ENCODE data around the gene ERP27. TPM values are rescaled to one million over a fixed set of nuclear protein-coding genes. Genes with fewer than 3 reads are reported as not detected.

ERP27 gene
- total and polyA plus RNA-seq, 2 experiments from 2014 or later, result 48.0 to 53.7 TPM

DNA sequence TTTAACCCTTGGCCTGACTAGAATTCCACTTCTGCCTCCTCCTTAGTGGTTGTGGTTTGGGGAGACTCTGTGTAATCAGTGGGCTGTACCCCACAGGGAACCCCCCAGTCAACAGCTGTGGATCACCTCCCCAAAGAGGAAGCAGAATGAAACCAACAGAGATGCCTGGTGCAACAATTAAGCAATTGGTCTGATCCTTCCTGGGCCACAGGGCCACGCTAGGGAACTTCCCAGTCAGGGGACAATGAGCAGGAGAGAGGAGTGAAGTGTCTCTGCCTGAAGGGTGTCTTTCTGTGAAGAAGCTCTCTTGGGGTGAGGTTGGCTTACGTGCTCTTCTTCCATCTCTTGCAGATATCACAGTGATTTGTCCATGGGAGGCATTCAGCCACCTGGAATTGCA is 42.7 kb upstream of the ERP27 start:
- Histone ChIP-seq H3K4me1 (ENCODE audit: insufficient read depth) (no peaks in the 10 kb centered on the region), H2AFZ (no peak overlapping the region), H3K79me2 (no peaks in the 10 kb centered on the region), H3K4me2 (no peak overlapping the region), H3K36me3 (replicated peaks; ENCODE audit: insufficient read depth, low read depth) (no peaks in the 10 kb centered on the region), H4K20me1 (ENCODE audit: insufficient read depth, poor library complexity, severe bottlenecking) (no peaks in the 10 kb centered on the region), H3K4me3 (no peak overlapping the region), H3K9me3 (ENCODE audit: low read depth) (no peaks in the 10 kb centered on the region), H3K9me2 (replicated peaks; ENCODE audit: insufficient read depth) (no peaks in the 10 kb centered on the region), H3K27ac (no peak overlapping the region), H3K27me3 (no peaks in the 10 kb centered on the region)
- no peak for DNase-seq (ENCODE audit: low spot score)
- TF ChIP-seq EZH2phosphoT487 (IDR thresholded peaks at IDR 0.05; ENCODE audit: low read depth, severe bottlenecking, unreplicated experiment), result no peak
- WGBS (ENCODE audit: low lambda C conversion rate, missing lambda C conversion rate), result 93% methylated on average over 2 of the region's 2 CpGs

DNA sequence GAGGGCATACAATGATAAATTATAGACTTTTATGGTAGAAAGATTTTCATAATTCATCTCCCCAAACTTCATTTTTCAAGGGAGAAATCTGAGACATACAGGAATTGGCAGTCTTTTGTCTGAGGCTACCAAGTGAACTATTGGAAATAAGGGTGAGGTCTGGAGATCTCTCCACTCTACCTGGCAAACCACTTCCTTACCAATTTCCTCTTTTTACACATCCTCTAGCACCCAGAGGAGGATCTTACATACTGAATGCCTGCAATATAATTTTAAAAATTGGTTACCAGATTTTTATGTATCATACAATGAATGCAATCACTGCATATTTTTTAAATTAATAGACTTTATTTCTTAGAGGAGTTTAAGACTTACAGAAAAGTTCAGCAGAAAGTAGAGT is 41.1 kb upstream of the ERP27 start:
- Histone ChIP-seq H3K79me2 (no peaks in the 10 kb centered on the region), H3K27me3 (no peaks in the 10 kb centered on the region), H3K4me2 (no peak overlapping the region), H2AFZ (no peak overlapping the region), H3K4me3 (no peak overlapping the region), H4K20me1 (ENCODE audit: insufficient read depth, poor library complexity, severe bottlenecking) (no peaks in the 10 kb centered on the region), H3K27ac (no peak overlapping the region), H3K9me2 (replicated peaks; ENCODE audit: insufficient read depth) (no peaks in the 10 kb centered on the region), H3K4me1 (ENCODE audit: insufficient read depth) (no peaks in the 10 kb centered on the region), H3K9me3 (ENCODE audit: low read depth) (no peaks in the 10 kb centered on the region), H3K36me3 (replicated peaks; ENCODE audit: insufficient read depth, low read depth) (no peaks in the 10 kb centered on the region)
- no peak for DNase-seq (ENCODE audit: low spot score)
- TF ChIP-seq, protein P1, sequence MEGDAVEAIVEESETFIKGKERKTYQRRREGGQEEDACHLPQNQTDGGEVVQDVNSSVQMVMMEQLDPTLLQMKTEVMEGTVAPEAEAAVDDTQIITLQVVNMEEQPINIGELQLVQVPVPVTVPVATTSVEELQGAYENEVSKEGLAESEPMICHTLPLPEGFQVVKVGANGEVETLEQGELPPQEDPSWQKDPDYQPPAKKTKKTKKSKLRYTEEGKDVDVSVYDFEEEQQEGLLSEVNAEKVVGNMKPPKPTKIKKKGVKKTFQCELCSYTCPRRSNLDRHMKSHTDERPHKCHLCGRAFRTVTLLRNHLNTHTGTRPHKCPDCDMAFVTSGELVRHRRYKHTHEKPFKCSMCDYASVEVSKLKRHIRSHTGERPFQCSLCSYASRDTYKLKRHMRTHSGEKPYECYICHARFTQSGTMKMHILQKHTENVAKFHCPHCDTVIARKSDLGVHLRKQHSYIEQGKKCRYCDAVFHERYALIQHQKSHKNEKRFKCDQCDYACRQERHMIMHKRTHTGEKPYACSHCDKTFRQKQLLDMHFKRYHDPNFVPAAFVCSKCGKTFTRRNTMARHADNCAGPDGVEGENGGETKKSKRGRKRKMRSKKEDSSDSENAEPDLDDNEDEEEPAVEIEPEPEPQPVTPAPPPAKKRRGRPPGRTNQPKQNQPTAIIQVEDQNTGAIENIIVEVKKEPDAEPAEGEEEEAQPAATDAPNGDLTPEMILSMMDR (IDR thresholded peaks at IDR 0.05; ENCODE audit: poor library complexity), result no peak
- TF ChIP-seq EZH2 (IDR thresholded peaks at IDR 0.05; ENCODE audit: borderline replicate concordance), result no peak
- no peak for TF ChIP-seq EZH2phosphoT487 (IDR thresholded peaks at IDR 0.05; ENCODE audit: low read depth, severe bottlenecking, unreplicated experiment)

DNA sequence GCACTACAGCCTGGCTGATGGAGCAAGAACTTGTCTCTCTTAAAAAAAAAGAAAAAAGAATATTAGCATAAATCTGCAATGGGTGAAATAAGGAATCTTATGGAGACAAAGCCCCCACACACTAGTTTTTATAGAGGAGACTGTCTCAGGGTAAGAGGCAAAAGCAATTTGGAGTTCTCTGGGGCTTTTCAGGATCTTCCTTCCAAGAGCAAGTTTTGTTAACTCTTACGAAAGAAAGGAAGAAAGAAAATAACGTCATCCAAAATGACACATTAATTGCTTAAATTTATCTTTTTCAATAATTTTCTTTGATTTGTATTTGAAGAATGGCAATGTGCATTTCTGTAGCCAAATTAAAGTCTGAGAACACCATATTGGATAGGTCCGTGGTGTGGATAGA is 38.3 kb upstream of the ERP27 start:
- Histone ChIP-seq H3K4me1 (ENCODE audit: insufficient read depth) (no peaks in the 10 kb centered on the region), H3K9me3 (ENCODE audit: low read depth) (no peaks in the 10 kb centered on the region), H3K4me3 (no peak overlapping the region), H3K79me2 (no peaks in the 10 kb centered on the region), H4K20me1 (ENCODE audit: insufficient read depth, poor library complexity, severe bottlenecking) (no peaks in the 10 kb centered on the region), H3K9me2 (replicated peaks; ENCODE audit: insufficient read depth) (no peaks in the 10 kb centered on the region), H3K27ac (no peak overlapping the region), H3K27me3 (no peaks in the 10 kb centered on the region), H3K36me3 (replicated peaks; ENCODE audit: insufficient read depth, low read depth) (no peaks in the 10 kb centered on the region), H2AFZ (no peak overlapping the region), H3K4me2 (no peak overlapping the region)
- DNase-seq (ENCODE audit: low spot score), result no peak
- TF ChIP-seq EZH2phosphoT487 (IDR thresholded peaks at IDR 0.05; ENCODE audit: low read depth, severe bottlenecking, unreplicated experiment), result no peak
- TF ChIP-seq EZH2 (IDR thresholded peaks at IDR 0.05; ENCODE audit: borderline replicate concordance), result no peak
- TF ChIP-seq, protein P1 (IDR thresholded peaks at IDR 0.05; ENCODE audit: poor library complexity), result no peak
- 85% methylated on average over 3 of the region's 3 CpGs for WGBS (ENCODE audit: low lambda C conversion rate, missing lambda C conversion rate)

DNA sequence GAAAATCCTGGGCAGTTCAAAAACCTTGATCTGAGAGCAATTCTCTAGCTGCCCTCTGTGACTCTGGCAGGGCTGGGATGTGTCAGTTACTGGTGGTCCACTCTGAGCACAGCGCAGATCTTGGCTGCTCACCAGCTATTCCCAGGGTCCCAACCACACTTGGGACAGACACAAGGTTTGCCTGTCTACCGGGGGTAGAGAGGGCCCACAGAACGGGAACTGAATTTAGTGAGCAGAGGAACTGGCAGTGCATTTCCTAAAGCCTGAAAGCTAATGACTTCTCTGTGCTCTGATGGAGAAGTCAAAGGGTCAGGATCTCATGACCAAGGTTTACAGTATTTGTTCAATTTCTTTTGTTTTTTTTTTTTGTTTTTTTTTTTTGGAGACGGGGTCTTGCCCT is 37.1 kb upstream of the ERP27 start:
- H3K36me3 ChIP-seq (replicated peaks; ENCODE audit: insufficient read depth, low read depth), result no peaks in the 10 kb centered on the region
- H2AFZ ChIP-seq, result no peak overlapping the region
- H3K27me3 ChIP-seq, result no peaks in the 10 kb centered on the region
- H3K4me1 ChIP-seq (ENCODE audit: insufficient read depth), result no peaks in the 10 kb centered on the region
- WGBS (ENCODE audit: low lambda C conversion rate, missing lambda C conversion rate), result 96% methylated on average over 3 of the region's 4 CpGs
- no peak overlapping the region for H3K4me2 ChIP-seq
- no peaks in the 10 kb centered on the region for H4K20me1 ChIP-seq (ENCODE audit: insufficient read depth, poor library complexity, severe bottlenecking)
- no peak overlapping the region for H3K4me3 ChIP-seq
- no peaks in the 10 kb centered on the region for H3K9me3 ChIP-seq (ENCODE audit: low read depth)
- no peaks in the 10 kb centered on the region for H3K9me2 ChIP-seq (replicated peaks; ENCODE audit: insufficient read depth)
- no peaks in the 10 kb centered on the region for H3K79me2 ChIP-seq
- H3K27ac ChIP-seq, result no peak overlapping the region
- no peak for DNase-seq (ENCODE audit: low spot score)
- TF ChIP-seq EZH2phosphoT487 (IDR thresholded peaks at IDR 0.05; ENCODE audit: low read depth, severe bottlenecking, unreplicated experiment), result no peak
- TF ChIP-seq EZH2 (IDR thresholded peaks at IDR 0.05; ENCODE audit: borderline replicate concordance), result no peak

Data from hepatocyte (in vitro differentiated cells).